ENCODE data around the gene GPS1.

Gene GPS1

DNA sequence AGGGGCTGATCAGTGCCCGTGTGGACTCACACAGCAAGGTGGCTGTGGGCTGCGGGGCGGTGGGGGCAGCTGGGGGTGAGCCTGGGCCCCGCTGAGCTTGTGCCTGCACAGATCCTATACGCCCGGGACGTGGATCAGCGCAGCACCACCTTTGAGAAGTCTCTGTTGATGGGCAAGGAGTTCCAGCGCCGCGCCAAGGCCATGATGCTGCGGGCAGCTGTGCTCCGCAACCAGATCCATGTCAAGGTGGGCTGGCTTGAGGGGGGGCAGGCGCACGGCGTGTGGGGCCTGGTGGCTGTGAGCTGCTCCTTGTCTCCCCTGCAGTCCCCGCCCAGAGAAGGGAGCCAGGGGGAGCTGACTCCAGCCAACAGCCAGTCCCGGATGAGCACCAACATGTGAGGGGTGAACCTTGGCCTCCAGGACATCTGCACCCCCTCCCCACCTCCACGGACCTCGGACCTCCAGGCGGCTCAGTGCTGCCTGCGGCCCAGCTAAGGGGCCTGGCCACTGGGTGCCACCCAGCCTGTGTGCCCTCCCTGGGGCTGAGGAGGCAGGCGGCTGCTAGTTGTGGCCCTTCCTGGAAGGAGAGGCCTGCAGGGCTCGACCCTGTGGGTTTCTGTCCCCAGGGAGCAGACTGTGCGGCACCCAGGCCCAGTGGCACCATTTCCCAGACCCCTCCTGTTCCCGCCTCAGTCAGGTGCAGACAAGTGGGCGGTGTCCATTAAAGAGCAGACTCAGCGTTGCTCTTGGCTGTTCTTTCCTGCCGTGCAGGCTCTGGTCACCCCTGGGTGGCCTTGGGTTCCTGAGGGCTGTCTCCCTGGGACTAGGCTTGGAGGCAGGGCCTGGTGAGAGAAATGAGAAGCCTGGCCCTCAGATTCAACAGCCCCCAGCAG lies 5.3 kb downstream of the GPS1 start:
- H3K4me3 ChIP-seq (ENCODE audit: low read depth, low read length) = no peak overlapping the region

DNA sequence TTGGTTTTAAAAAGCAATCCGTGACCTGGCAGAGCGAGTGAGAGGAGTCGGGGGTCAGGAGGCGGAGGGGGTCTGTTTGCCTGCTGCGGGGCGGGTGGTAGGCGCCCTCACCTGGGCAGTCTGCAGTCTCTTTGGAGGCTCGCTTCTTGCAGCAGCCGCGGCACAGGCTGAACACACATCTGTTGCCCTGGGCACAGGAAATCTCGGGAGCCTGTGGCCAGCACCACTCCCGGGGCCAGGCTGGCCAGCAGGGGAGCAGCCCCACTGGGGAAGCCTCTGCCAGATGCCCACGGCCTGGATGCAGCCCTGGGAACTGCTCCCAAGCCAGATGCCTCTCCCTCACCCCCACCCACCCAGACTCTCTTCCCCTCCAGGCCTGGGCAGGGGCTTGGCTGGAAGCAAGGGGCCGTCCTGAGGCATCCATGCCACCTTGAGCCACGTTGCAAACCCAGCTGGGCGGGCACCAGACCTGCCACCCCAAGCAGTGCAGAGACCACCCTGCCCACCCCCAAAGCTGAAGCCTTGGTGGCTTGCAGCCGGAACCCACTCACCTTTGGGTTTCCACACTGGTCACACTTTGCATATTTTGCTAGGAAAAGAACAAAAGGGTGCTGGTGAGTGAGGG lies 6.6 kb downstream of the GPS1 start:
- no peak overlapping the region for H3K4me3 ChIP-seq (ENCODE audit: low read depth, low read length)

DNA sequence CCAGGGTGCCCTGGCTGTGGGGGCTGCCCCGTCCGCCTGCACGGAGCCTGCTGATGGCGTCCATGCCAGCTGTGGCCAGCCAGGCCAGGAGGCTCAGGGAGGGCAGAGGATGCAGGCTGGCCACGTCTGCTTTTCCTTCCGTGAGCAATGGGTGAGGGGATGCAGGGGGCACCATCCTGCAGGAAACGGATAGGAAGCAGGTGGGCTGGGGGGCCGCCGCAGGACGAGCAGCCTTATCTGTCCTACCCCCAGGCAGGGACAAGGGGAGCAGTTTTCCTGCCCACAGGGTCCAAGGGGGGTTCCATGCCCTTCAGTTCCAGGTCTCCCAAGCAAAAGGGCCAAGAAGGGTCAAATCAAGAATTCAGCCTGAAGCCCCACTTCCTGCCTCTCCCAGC lies 7.2 kb downstream of the GPS1 start:
- H3K4me3 ChIP-seq (ENCODE audit: low read depth, low read length) = no peak overlapping the region

DNA sequence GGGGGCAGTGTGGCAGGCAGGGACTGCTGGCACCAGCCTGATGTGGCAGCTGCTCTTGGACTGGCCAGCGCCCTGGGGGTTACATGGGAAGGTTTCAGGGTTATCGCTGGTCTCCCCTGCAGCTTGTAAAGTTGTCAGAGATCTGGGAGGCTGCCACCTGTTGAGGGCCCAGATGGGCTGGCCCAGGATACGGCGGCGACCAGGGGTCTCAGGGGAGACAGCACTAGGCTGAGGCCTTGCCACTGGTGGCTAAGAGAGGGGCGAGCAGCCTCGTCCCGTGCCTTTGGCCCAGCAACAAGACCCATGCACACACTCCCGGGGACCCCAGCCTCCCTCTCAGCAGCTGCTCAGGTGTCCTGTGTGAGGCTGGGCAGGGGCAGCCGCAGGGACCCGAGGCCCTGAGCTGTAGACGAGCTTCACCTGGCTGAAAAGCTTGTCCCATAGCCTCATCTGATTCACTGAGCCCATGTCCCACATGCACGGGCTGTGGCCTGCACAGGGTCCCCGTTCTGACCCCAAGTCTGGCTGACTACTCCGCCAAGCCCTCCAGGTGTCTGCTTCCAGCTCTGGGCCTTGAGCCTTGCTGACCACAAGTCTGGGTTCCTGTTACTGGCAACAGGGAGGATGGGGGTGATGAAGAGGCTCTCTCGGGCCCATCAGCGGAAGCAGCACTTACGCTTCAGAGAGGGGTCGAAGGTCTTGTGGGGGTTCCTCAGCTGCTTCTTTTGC lies 7.7 kb downstream of the GPS1 start:
- no peak overlapping the region for H3K4me3 ChIP-seq (ENCODE audit: low read depth, low read length)

DNA sequence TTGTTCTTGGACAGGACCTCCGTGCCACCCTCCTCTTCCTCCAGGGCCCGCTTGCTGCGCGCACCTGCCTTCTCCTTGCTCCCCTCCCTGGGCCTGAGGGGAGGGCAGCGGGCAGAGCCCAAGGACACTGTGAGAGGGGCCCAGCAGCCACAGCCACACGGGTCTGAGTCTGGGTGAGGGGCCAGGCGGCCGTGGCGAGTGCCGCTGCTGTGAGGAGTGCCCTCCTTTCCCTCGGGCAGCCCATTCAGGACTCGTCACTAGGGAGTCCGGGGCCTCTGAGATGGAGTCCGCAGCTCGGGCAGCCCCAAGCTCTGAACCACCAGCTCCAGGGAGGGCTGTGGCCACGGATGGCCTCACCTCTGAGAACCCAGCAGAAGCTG lies 8.3 kb downstream of the GPS1 start:
- no peak overlapping the region for H3K4me3 ChIP-seq (ENCODE audit: low read depth, low read length)

DNA sequence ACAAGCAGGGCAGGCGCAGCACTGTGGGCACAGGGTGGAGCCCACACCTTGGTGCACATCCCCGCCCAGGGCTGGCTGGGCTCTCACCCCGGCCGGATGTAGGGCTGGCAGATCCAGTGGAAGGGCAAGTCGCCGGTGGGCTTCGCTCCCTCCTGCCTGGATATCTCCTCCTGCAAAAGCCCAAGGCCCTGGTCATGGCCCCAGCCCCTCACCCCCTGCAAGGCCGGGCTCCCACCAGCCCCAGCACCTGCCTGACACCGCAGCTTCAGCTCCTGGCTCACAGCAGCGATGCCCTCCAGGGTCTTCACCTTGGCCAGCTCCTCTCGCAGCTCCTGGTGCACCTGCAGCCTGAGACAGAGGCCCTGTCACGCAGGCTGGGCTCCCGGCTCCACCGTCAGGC lies 8.9 kb downstream of the GPS1 start:
- H3K4me3 ChIP-seq (ENCODE audit: low read depth, low read length) = no peak overlapping the region

DNA sequence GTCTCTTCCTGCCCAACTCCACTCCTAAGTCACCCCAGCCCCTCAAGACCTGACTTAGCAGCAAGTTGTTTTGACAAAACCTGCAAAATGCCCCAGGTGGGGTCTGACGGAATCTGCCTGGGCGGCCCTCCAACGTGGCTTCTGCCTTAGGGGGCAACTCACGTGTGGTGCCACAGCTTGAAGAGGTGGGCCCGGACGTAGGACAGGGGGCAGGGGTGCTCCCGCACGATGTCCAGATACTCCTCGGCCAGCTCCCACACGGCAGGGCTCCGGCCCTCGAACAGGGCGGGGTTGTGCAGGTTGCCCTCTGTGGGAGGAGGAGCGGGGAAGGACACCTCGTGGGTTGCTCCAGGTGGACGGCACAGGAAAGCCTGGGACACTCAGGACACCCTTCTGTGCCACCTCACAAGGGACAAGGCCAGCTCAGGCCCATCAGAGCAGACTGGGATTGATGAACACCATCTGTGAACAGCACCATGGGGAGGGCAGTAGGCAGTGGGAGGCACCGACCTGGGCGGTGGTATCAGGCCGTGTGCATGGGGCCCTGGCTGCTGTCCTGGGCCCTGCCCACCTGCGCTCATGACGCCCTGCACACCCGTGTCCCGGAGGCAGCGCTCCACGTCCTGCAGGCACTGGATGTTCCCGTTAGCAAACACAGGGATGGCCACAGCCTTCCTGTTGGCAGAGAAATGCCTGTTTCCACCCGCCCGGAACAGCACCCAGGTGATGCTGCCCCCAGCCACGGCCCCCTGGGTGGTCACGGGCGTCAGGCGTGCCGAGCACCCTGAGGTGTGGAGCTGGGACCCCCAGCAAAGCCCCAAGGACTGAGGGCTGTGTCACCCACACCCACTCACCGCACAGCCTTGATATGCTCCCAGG lies 9.6 kb downstream of the GPS1 start:
- no peak overlapping the region for H3K4me3 ChIP-seq (ENCODE audit: low read depth, low read length)

DNA sequence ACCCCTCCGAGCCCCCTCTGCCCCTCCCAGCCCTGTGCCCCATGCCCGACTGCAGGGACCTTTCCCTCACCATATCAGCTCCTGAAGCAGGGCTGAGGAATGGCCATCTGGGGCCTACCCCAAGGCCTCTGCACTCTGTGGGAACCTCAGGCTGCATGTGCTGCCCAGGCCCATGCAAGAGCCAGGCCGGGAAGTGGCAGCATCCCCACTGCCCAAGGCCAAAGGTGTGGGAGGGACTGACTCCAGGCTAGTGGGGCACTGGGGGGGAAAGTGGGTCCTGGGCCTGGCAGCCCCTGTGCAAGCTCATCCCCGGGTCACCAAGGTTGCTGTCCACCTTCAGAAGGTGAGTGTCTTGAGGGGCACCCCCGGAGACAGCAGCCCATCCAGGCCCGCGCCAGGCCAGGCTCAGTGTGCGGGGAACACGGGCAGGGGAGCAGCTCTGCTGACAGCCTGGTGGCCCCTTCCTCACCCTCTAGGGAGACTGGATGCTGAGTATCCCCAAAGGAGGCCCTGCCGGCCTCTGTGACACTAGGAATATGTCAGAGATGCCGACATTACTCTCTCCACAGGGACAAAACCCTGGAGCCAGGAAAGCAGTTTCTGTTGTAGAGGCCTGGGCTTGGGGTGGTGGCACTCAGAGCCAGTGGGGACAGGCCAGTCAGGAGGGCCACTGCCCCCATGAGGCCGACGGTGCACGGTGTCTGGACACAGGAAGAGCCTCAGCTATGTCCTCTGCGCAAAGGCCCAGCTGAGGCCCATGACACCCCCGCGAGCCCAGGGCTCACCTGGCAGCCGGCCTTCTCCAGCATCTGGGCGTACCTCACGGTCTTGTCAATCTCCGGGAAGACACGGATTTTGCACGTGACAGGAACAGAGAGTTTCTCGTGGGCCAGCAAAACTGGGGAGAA lies 10.6 kb downstream of the GPS1 start:
- no peak overlapping the region for H3K4me3 ChIP-seq (ENCODE audit: low read depth, low read length)

DNA sequence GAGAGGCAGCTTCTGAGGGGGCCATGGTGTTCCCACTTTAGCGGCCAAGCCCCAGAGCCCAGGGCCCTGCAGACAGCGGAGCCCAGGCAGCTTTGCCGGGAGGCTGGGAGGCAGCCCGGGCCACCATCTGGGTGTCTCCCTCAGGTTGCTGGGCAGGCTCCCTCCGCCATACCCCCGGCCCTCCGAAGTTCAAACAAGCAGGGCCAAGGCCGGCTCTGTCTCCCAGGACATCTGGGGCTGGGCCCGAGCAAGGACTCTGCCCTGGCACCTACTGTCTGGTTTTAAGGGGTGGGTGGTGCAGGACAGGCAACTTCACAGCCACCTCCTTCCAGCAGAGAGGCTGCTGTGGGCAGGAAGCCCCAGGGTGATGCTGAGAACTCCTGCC lies 11.3 kb downstream of the GPS1 start:
- no peak overlapping the region for H3K4me3 ChIP-seq (ENCODE audit: low read depth, low read length)

DNA sequence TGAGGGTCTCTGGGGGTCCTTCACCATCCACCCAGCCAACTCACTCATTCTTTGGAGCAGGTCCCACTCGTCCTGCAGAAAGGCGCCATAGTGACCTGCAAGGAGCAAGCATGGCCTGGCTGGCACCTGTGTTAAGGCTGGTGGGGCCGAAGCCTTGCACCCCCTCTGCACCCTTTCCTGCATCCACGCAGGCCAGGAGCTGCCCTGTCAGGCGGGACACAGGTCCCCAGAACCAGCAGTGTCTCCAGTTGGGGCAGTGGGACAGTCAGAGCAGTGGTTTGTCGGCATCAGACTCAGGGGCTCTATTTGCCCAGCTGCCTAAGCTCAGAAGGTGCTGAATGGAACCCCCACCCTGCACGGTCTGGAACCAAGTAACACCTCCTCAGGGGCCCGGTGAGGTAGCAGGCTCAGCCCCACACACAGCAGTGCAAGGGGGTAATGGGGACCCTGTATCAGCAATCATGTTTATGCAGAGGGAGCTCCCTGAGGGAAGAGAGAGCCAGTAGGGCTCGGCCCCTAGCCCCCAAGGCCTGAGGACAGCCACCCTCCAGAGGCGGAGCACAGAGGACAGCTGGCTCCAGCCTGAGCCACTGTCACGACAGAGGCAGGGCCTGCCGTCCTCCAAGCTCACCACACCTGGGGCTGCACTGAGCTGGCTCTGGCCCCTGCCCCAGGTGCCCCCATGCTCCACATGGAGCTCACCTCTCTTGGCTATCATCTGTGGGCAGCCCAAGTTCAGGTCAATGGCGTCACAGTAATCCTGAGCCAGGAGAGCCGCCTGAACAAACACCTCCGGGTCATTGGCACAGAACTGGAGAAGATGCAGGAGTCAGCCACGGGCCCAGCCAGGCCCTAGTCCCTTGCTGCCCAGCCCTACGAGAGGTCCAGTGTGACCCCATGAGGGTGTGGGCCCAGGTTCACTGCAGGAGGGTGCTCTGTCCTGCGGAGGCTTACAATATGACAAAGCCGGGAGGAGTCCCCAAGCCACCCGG lies 12.0 kb downstream of the GPS1 start:
- H3K4me3 ChIP-seq (ENCODE audit: low read depth, low read length) = no peak overlapping the region

DNA sequence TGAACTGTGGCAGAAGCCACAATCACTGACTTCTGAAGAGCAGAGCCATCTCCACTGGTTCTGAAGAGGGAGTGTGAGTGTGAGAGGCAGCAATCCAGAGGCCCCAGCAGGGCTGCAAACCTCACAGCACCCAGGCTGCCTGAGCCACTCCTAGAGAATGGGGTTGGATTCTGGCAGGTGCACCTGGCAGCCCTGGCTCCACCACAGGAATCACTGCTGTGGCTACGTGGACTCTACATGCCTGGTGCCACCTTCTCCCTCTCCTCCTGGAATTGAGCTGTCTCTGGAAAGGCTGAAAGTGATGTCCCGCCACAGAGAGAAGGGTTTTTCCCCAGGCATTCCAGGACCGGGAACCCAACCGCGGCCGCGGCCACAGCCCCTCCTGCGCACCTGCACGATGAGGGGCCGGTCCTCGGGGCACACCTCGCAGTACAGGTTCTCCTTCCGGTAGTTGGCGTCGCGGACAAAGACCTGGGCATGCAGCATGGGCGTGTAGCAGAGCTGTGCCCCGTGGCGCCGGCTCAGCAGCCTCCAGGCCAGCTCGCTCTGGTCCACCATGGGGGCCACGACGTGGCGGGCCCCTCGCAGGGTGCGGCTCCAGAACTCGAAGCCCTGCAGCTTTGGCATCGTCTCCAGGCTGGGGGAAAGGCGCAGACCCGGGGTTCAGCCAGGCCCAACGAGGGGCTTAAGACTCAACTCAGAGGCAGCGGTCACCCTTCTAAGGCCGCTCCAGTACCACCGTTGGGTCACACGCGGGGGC lies 12.9 kb downstream of the GPS1 start:
- peak overlapping the region; percentile 72 for H3K4me3 ChIP-seq (ENCODE audit: low read depth, low read length)

DNA sequence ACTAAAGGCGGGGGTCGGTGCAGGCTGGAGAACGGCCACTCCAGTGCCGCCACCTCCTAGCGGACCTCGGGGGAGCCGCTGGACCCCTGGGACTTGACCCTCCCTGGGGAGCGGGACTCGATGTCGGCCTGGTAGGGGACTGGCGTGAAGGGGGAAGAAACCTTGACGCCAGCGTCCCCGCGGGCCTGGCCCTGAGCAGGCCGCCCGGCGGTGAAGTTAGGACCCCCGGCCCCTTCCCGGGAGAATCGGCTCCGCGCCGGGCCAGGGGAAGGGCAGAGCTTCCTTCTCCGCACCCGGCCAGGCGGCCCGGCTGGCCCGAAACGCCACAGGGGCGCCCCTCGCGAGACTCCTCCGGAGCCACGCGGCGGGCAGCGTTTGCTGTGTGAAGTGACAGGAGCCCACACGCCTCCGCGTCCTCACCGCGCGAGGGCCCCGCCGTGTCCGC lies 13.5 kb downstream of the GPS1 start:
- H3K4me3 ChIP-seq (ENCODE audit: low read depth, low read length) = peak overlapping the region; percentile 72

DNA sequence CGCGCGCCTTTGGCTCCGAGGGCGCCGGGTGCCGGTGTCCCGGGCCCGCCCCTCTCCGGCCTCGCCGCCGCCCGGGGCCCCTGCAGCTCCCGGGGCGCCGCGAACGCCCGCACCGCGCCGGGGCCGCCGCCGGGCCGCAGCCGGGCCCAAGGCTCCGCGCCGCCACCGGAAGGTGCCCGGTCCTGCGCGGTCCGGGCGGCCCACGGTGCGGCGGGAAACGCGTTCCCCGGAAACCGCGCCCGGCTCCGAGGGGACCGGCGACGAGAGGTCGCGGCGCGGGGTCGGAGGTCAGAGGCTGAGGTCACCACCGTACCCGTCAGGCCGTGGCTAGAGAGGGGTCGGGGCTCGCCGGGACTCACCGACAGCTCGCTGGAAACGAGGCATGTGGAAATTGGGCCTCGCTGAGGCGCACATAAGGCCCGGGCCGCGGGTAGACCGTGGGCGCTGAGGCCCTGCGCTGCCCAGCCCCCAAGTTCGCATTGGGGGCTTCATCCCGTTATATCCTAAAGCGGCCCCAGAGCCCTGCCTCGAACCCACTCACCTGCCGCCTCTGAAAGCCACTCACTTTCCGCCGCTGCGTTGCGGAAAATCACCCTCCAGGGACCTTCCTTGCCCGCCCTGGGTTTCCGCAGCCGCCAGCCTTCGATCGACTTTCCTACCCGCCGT lies 14.1 kb downstream of the GPS1 start, which contains the start of gene DUS1L:
DUS1L (minus strand) TSS at position 167 of the 666 bp plus-strand sequence. CDS start 745 bp downstream, outside the sequence.
- H3K4me3 ChIP-seq (ENCODE audit: low read depth, low read length) = peak within 1 kb of the TSS; percentile 72

DNA sequence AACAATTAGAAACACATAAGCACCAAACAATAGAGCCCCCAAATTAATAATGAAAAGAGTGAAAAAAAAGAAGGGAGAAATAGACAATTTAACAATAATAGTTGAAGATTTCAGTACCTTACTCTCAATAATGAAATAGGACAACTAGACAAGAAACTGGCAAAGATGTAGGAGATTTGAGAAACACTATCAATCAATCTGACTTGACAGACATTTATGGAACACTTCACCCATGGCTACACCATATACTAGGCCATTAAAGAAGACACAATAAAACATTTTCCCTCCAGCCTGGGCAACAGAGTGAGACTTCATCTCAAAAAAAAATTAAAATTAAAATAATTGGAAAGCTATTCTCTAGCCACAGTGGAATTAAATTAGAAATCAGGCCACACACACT lies 18.9 kb downstream of the GPS1 start:
- H3K4me3 ChIP-seq (ENCODE audit: low read depth, low read length) = no peak overlapping the region

DNA sequence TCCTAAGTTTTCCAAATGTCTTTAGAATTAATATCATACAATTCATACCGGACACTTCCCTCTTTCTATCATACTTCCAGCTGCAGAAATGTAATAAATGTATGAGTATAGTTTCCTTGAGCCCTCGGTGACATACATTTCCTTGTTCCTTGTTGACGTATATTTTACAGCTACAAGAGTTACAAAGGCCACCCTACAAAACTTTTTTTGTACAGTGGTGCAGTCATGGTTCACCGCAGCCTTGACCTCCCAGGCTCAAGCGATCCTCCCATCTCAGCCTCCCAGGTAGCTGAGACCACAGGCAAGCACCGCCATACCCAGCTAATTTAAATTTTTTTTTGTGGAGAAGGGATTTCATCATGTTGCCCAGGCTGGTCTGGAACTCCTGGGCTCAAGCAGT lies 21.1 kb downstream of the GPS1 start:
- H3K4me3 ChIP-seq (ENCODE audit: low read depth, low read length) = no peak overlapping the region

DNA sequence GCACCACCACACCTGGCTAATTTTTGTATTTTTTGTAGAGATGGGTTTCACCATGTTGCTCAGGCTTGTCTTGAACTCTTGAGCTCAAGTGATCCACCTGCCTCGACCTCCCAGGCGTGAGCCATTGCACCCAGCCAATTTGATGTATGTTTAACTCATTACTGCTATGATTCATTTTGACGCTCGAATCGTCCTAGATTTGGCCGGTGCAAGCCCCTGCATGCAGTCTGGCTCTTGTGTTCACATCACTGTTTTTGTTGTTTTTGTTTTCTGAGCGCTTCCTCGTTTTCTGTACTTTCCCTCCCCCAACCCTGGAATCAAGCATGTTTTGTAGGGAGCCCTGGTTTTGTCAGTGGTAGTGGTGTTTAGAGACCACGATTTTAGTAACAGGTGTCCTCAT lies 21.7 kb downstream of the GPS1 start:
- no peak overlapping the region for H3K4me3 ChIP-seq (ENCODE audit: low read depth, low read length)

Measured in iPS-11a (cell line).